HG03521 (cell line): ENCODE data around the gene MAP7D1.
"Not testable (repeated sequence)": the region's sequence is repeated elsewhere in the genome, so short reads cannot be mapped to it uniquely, and the experiment has no call there.

Experiments
- ATAC-seq: cut with Tn5 transposase; IDR thresholded peaks from one replicate; pipeline ENCODE4 v1.9.1; 2021; ENCODE audit warnings: mild to moderate bottlenecking, moderate library complexity; ENCODE audit not compliant: unreplicated experiment

Gene MAP7D1

GRCh38 chr1:36166136-36166535 lies 10.2 kb downstream of the MAP7D1 start:
- no peak for ATAC-seq

- no peak for ATAC-seq
These were observed 11.3 kb downstream of the MAP7D1 start for GRCh38 chr1:36166938-36167905.

GRCh38 chr1:36168514-36168913 lies 12.6 kb downstream of the MAP7D1 start:
- ATAC-seq: no peak

GRCh38 chr1:36170643-36171412 lies 14.9 kb downstream of the MAP7D1 start:
- ATAC-seq: no peak

- no peak for ATAC-seq
These were observed 16.2 kb downstream of the MAP7D1 start for GRCh38 chr1:36172017-36172747.

GRCh38 chr1:36172983-36173382 lies 17.0 kb downstream of the MAP7D1 start:
- no peak for ATAC-seq

- ATAC-seq: no peak
These were observed 18.8 kb downstream of the MAP7D1 start for GRCh38 chr1:36174713-36175112.

- ATAC-seq: no peak
These were observed 19.5 kb downstream of the MAP7D1 start for GRCh38 chr1:36175137-36176095.

GRCh38 chr1:36176106-36176949 lies 20.4 kb downstream of the MAP7D1 start:
- no peak for ATAC-seq

GRCh38 chr1:36177589-36178431 lies 21.9 kb downstream of the MAP7D1 start:
- ATAC-seq: no peak

GRCh38 chr1:36178471-36179219 lies 22.7 kb downstream of the MAP7D1 start:
- no peak for ATAC-seq

GRCh38 chr1:36179220-36179600 lies 23.2 kb downstream of the MAP7D1 start:
- no peak for ATAC-seq

- no peak for ATAC-seq
These were observed 26.8 kb downstream of the MAP7D1 start for GRCh38 chr1:36182734-36183133.

GRCh38 chr1:36183309-36183856 lies 27.4 kb downstream of the MAP7D1 start:
- ATAC-seq: no peak

GRCh38 chr1:36187800-36188593 lies 32.0 kb downstream of the MAP7D1 start:
- ATAC-seq: no peak

- ATAC-seq: not testable (repeated sequence)
These were observed 40.8 kb downstream of the MAP7D1 start for GRCh38 chr1:36196805-36197204.
